GM12878 (cell line): ENCODE measurements around the gene SPAG16. TPM values are rescaled to one million over a fixed set of nuclear protein-coding genes. Genes with fewer than 3 reads are reported as not detected.

Experiments used
- CBFB ChIP-seq: IDR thresholded peaks from 2 replicates; pipeline ENCODE4 v1.6.1; 2016; ENCODE audit warnings: antibody characterized with exemption, low read depth
- CHD2 ChIP-seq: IDR thresholded peaks from 2 replicates; pipeline ENCODE4 v1.6.1; 2011; ENCODE audit warnings: low read depth, low read length, improper control_type of control experiment, borderline replicate concordance
- NBN ChIP-seq: fragments of 450-650 bp; IDR thresholded peaks from 2 replicates; pipeline ENCODE4 v1.6.1; 2016
- PRDM15 ChIP-seq: fragments of 450-650 bp; formaldehyde crosslinking; IDR thresholded peaks from 2 replicates; pipeline ENCODE4 v1.4.0; 2020; ENCODE audit warnings: mild to moderate bottlenecking, moderate library complexity
- RCOR1 ChIP-seq: conservative IDR thresholded peaks from 2 replicates; pipeline ENCODE4 v1.6.1; 2012; ENCODE audit warnings: low read depth, low read length, improper control_type of control experiment
- SMAD1 ChIP-seq: fragments of 450-650 bp; IDR thresholded peaks from 2 replicates; pipeline ENCODE4 v1.6.1; 2018; ENCODE audit warnings: mild to moderate bottlenecking, low read depth; ENCODE audit not compliant: partially characterized antibody
- TBL1XR1 ChIP-seq: IDR thresholded peaks from 2 replicates; pipeline ENCODE4 v1.6.1; 2012; ENCODE audit warnings: low read depth, low read length, improper control_type of control experiment
- USF2 ChIP-seq: IDR thresholded peaks from 2 replicates; pipeline ENCODE4 v1.6.1; 2011; ENCODE audit warnings: low read depth, low read length, improper control_type of control experiment, borderline replicate concordance
- ZNF24 ChIP-seq: fragments of 450-650 bp; IDR thresholded peaks from 2 replicates; pipeline ENCODE4 v1.6.1; 2017; ENCODE audit warnings: antibody characterized with exemption, mild to moderate bottlenecking
- polyA plus RNA-seq, 11 experiments: library from polyadenylated mRNA; depleted of rRNA in 4 of 11; unstranded in 6 of 11; stranded (reverse) in 5 of 11; fragments of >200 nt; fragmentation: Nextera tagmentation in 4 of 11; fragmentation: Illumina TruSeq in 1 of 11; extraction: Ambion mirVana in 4 of 11; extraction: Trizol in 1 of 11; gene quantifications; 1 replicate in 1 of 11; 2 replicates in 10 of 11; pipeline versions ENCODE4 v1.2.1 to v1.2.3, GENCODE V29; 2011 to 2016; ENCODE audit warnings: inconsistent platforms in 2 of 11, missing spikeins in 2 of 11, low read depth in 1 of 11
- total RNA-seq, 4 experiments: library from RNA; depleted of rRNA in 3 of 4; stranded (reverse); fragments of >200 nt in 3 of 4; fragmentation: Illumina TruSeq in 1 of 4; extraction: Trizol in 1 of 4; gene quantifications; 2 replicates each; pipeline versions ENCODE4 v1.2.1 to v1.2.3, GENCODE V29; 2013 to 2021
- TF ChIP-seq, protein P1 (sequence below): fragments of 450-650 bp; IDR thresholded peaks from 2 replicates; pipeline ENCODE4 v1.6.1; 2018; ENCODE audit warnings: borderline replicate concordance, mild to moderate bottlenecking; ENCODE audit not compliant: partially characterized antibody
- TF ChIP-seq, protein P2 (sequence below): IDR thresholded peaks from 2 replicates; pipeline ENCODE4 v1.6.1; 2011; ENCODE audit warnings: borderline replicate concordance, low read depth, mild to moderate bottlenecking, moderate library complexity, low read length; ENCODE audit not compliant: insufficient read depth, poor library complexity, severe bottlenecking
- TF ChIP-seq, protein P3 (sequence below): fragments of 450-650 bp; IDR thresholded peaks from 2 replicates; pipeline ENCODE4 v1.6.1; 2016; ENCODE audit warnings: mild to moderate bottlenecking, moderate library complexity, borderline replicate concordance

The SPAG16 gene
- total and polyA plus RNA-seq, 10 of the 15 experiments (the other 5 are each of a cell fraction or from before 2014, with no cell fraction given) = 6.0 to 25.0 (median 15.2) TPM

- TF ChIP-seq, protein P1, sequence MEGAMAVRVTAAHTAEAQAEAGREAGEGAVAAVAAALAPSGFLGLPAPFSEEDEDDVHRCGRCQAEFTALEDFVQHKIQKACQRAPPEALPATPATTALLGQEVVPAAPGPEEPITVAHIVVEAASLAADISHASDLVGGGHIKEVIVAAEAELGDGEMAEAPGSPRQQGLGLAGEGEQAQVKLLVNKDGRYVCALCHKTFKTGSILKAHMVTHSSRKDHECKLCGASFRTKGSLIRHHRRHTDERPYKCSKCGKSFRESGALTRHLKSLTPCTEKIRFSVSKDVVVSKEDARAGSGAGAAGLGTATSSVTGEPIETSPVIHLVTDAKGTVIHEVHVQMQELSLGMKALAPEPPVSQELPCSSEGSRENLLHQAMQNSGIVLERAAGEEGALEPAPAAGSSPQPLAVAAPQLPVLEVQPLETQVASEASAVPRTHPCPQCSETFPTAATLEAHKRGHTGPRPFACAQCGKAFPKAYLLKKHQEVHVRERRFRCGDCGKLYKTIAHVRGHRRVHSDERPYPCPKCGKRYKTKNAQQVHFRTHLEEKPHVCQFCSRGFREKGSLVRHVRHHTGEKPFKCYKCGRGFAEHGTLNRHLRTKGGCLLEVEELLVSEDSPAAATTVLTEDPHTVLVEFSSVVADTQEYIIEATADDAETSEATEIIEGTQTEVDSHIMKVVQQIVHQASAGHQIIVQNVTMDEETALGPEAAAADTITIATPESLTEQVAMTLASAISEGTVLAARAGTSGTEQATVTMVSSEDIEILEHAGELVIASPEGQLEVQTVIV = no peak
- TF ChIP-seq, protein P2, sequence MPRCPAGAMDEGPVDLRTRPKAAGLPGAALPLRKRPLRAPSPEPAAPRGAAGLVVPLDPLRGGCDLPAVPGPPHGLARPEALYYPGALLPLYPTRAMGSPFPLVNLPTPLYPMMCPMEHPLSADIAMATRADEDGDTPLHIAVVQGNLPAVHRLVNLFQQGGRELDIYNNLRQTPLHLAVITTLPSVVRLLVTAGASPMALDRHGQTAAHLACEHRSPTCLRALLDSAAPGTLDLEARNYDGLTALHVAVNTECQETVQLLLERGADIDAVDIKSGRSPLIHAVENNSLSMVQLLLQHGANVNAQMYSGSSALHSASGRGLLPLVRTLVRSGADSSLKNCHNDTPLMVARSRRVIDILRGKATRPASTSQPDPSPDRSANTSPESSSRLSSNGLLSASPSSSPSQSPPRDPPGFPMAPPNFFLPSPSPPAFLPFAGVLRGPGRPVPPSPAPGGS = no peak
- TF ChIP-seq CBFB (peak; percentile 94), PRDM15 (no peak), ZNF24 (no peak), RCOR1 (peak; percentile 98), SMAD1 (no peak), USF2 (no peak), NBN (no peak), CHD2 (peak; percentile 100), TBL1XR1 (peak; percentile 49; the same call in 1 of the 2 replicates)
- TF ChIP-seq, protein P3, sequence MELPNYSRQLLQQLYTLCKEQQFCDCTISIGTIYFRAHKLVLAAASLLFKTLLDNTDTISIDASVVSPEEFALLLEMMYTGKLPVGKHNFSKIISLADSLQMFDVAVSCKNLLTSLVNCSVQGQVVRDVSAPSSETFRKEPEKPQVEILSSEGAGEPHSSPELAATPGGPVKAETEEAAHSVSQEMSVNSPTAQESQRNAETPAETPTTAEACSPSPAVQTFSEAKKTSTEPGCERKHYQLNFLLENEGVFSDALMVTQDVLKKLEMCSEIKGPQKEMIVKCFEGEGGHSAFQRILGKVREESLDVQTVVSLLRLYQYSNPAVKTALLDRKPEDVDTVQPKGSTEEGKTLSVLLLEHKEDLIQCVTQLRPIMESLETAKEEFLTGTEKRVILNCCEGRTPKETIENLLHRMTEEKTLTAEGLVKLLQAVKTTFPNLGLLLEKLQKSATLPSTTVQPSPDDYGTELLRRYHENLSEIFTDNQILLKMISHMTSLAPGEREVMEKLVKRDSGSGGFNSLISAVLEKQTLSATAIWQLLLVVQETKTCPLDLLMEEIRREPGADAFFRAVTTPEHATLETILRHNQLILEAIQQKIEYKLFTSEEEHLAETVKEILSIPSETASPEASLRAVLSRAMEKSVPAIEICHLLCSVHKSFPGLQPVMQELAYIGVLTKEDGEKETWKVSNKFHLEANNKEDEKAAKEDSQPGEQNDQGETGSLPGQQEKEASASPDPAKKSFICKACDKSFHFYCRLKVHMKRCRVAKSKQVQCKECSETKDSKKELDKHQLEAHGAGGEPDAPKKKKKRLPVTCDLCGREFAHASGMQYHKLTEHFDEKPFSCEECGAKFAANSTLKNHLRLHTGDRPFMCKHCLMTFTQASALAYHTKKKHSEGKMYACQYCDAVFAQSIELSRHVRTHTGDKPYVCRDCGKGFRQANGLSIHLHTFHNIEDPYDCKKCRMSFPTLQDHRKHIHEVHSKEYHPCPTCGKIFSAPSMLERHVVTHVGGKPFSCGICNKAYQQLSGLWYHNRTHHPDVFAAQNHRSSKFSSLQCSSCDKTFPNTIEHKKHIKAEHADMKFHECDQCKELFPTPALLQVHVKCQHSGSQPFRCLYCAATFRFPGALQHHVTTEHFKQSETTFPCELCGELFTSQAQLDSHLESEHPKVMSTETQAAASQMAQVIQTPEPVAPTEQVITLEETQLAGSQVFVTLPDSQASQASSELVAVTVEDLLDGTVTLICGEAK = peak; percentile 76
Measured at GRCh38 chr2:213284105-213285090, at the start of gene SPAG16 (continued).
